Mesenchymal stem cell (in vitro differentiated cells and primary cell): ENCODE measurements around the gene KLF15.
A peak's percentile ranks its signal among the peaks of the same experiment; 100 is the strongest.

Source experiments
- DNase-seq: peaks from one replicate; pipeline ENCODE4 v3.0.0-alpha.2; 2013
- H2AFZ ChIP-seq: one replicate; pipeline ENCODE4 v1.6.1; 2013; ENCODE audit warnings: low read depth, mild to moderate bottlenecking, control low read depth, inconsistent platforms, low read length, moderate library complexity
- H2AK5ac ChIP-seq: 2 replicates; pipeline ENCODE4 v1.6.1; 2013; ENCODE audit warnings: low read length, moderate library complexity, mild to moderate bottlenecking, inconsistent platforms; ENCODE audit not compliant: severe bottlenecking
- H2BK120ac ChIP-seq: one replicate; pipeline ENCODE4 v1.6.1; 2013; ENCODE audit warnings: low read depth, mild to moderate bottlenecking, inconsistent platforms, low read length, moderate library complexity
- H2BK12ac ChIP-seq, 2 experiments: one replicate each; pipeline ENCODE4 v1.6.1; 2013; ENCODE audit warnings: inconsistent platforms in 2 of 2, low read length in 2 of 2, mild to moderate bottlenecking in 2 of 2, moderate library complexity in 2 of 2, control low read depth in 1 of 2
- H2BK15ac ChIP-seq: one replicate; pipeline ENCODE4 v1.6.1; 2013; ENCODE audit warnings: mild to moderate bottlenecking, low read depth, inconsistent platforms; ENCODE audit not compliant: poor library complexity, severe bottlenecking
- H2BK5ac ChIP-seq: 2 replicates; pipeline ENCODE4 v1.6.1; 2013; ENCODE audit warnings: low read depth, mild to moderate bottlenecking, low read length, control low read depth, inconsistent platforms; ENCODE audit not compliant: poor library complexity, severe bottlenecking
- H3K14ac ChIP-seq, 2 experiments: one replicate each; pipeline ENCODE4 v1.6.1; 2013; ENCODE audit warnings: inconsistent platforms in 2 of 2, low read length in 2 of 2, control low read depth in 1 of 2, mild to moderate bottlenecking in 1 of 2, moderate library complexity in 1 of 2
- H3K18ac ChIP-seq, 2 experiments: one replicate each; pipeline ENCODE4 v1.6.1; 2013; ENCODE audit warnings: inconsistent platforms in 2 of 2, low read length in 2 of 2, control low read depth in 1 of 2, low read depth in 1 of 2, mild to moderate bottlenecking in 1 of 2
- H3K23ac ChIP-seq, 2 experiments: one replicate each; pipeline ENCODE4 v1.6.1; 2013; ENCODE audit warnings: inconsistent platforms in 2 of 2, low read length in 2 of 2, mild to moderate bottlenecking in 2 of 2, moderate library complexity in 2 of 2, control low read depth in 1 of 2
- H3K27ac ChIP-seq: 2 replicates; pipeline ENCODE4 v1.5.1; 2013; ENCODE audit warnings: mild to moderate bottlenecking, moderate library complexity, low read length, control low read depth, inconsistent platforms; ENCODE audit not compliant: poor library complexity, severe bottlenecking
- H3K27me3 ChIP-seq, 2 experiments: 2 replicates each; pipeline versions ENCODE4 v1.6.1 to v1.7.0; 2013; ENCODE audit warnings: low read length in 2 of 2, mild to moderate bottlenecking in 2 of 2, moderate library complexity in 2 of 2, control low read depth in 1 of 2, inconsistent platforms in 1 of 2; ENCODE audit not compliant: control insufficient read depth in 1 of 2, insufficient read depth in 1 of 2
- H3K36me3 ChIP-seq, 2 experiments: 2 replicates each; pipeline versions ENCODE4 v1.6.1 to v1.7.0; 2013; ENCODE audit warnings: low read length in 2 of 2, control low read depth in 1 of 2, inconsistent platforms in 1 of 2, low read depth in 1 of 2, mild to moderate bottlenecking in 1 of 2; ENCODE audit not compliant: insufficient read depth in 2 of 2, control insufficient read depth in 1 of 2
- H3K4ac ChIP-seq, 2 experiments: one replicate each; pipeline ENCODE4 v1.6.1; 2013; ENCODE audit warnings: inconsistent platforms in 2 of 2, low read length in 2 of 2, mild to moderate bottlenecking in 2 of 2, moderate library complexity in 2 of 2, control low read depth in 1 of 2, low read depth in 1 of 2
- H3K4me1 ChIP-seq: 2 replicates; pipeline ENCODE4 v1.6.1; 2013; ENCODE audit warnings: low read depth, low read length, control low read depth; ENCODE audit not compliant: control insufficient read depth, insufficient read depth
- H3K4me2 ChIP-seq: 2 replicates; pipeline ENCODE4 v1.6.1; 2013; ENCODE audit warnings: low read length, mild to moderate bottlenecking, inconsistent platforms; ENCODE audit not compliant: poor library complexity, severe bottlenecking
- H3K4me3 ChIP-seq, 2 experiments: 2 replicates each; pipeline versions ENCODE4 v1.5.1 to v1.7.0; 2013; ENCODE audit warnings: low read length in 2 of 2, mild to moderate bottlenecking in 2 of 2, control low read depth in 1 of 2, low read depth in 1 of 2; ENCODE audit not compliant: insufficient read depth in 1 of 2
- H3K79me1 ChIP-seq: replicated peaks from 2 replicates; pipeline ENCODE4 v1.6.1; 2013; ENCODE audit warnings: mild to moderate bottlenecking, control low read depth, low read length, inconsistent platforms; ENCODE audit not compliant: poor library complexity, severe bottlenecking
- H3K9ac ChIP-seq: 2 replicates; pipeline ENCODE4 v1.7.0; 2013; ENCODE audit warnings: mild to moderate bottlenecking, low read length, moderate library complexity
- H3K9me3 ChIP-seq: 2 replicates; pipeline ENCODE4 v1.7.0; 2013; ENCODE audit warnings: mild to moderate bottlenecking, low read length; ENCODE audit not compliant: control insufficient read depth
- H4K8ac ChIP-seq: one replicate; pipeline ENCODE4 v1.6.1; 2013; ENCODE audit warnings: inconsistent platforms, mild to moderate bottlenecking, low read length, moderate library complexity
- H4K91ac ChIP-seq: one replicate; pipeline ENCODE4 v1.6.1; 2013; ENCODE audit warnings: mild to moderate bottlenecking, low read length, inconsistent platforms
- WGBS: methylation state at CpG from one replicate; pipeline ENCODE4 v1.1.7; 2013; ENCODE audit warnings: mixed read lengths; 5-methylcytosine and 5-hydroxymethylcytosine counted together

KLF15 gene

GRCh38 chr3:126360714-126361060, 3.5 kb upstream of the KLF15 start:
- H3K9ac ChIP-seq, result no peak overlapping the region
- no peak overlapping the region for H4K91ac ChIP-seq
- no peak for DNase-seq
- H3K4ac ChIP-seq, result no peak overlapping the region
- no peaks in the 10 kb centered on the region for H3K36me3 ChIP-seq
- H2BK5ac ChIP-seq, result no peak overlapping the region
- H2BK15ac ChIP-seq, result no peak overlapping the region
- H3K18ac ChIP-seq, result no peak overlapping the region
- H3K23ac ChIP-seq, result no peak overlapping the region
- H3K9me3 ChIP-seq, result peaks cover 10% of the 10 kb centered on the region
- H3K14ac ChIP-seq, result no peak overlapping the region
- no peak overlapping the region for H3K27ac ChIP-seq
- H4K8ac ChIP-seq, result no peak overlapping the region
- H3K4me1 ChIP-seq, result peaks cover 23% of the 10 kb centered on the region
- no peak overlapping the region for H3K4me3 ChIP-seq
- no peak overlapping the region for H2AFZ ChIP-seq
- no peak overlapping the region for H2AK5ac ChIP-seq
- H2BK12ac ChIP-seq, result no peak overlapping the region
- H2BK120ac ChIP-seq, result no peak overlapping the region
- H3K79me1 ChIP-seq, result no peaks in the 10 kb centered on the region
- no peak overlapping the region for H3K4me2 ChIP-seq
- WGBS, result 74% methylated on average over 3 of the region's 3 CpGs
- H3K27me3 ChIP-seq, result peaks cover 66 to 67% of the 10 kb centered on the region in 2 experiments

- no peak overlapping the region for H3K9ac ChIP-seq
- no peak overlapping the region for H2BK120ac ChIP-seq
- H2BK12ac ChIP-seq, result no peak overlapping the region
- H3K4me1 ChIP-seq, result peaks cover 24% of the 10 kb centered on the region
- H2AK5ac ChIP-seq, result no peak overlapping the region
- no peak overlapping the region for H3K18ac ChIP-seq
- no peak overlapping the region for H2AFZ ChIP-seq
- H3K4ac ChIP-seq, result no peak overlapping the region
- no peak overlapping the region for H3K27ac ChIP-seq
- H3K9me3 ChIP-seq, result peaks cover 10% of the 10 kb centered on the region
- no peaks in the 10 kb centered on the region for H3K79me1 ChIP-seq
- H3K36me3 ChIP-seq, result no peaks in the 10 kb centered on the region
- H3K27me3 ChIP-seq, result peaks cover 62 to 68% of the 10 kb centered on the region in 2 experiments
- H4K8ac ChIP-seq, result no peak overlapping the region
- no peak overlapping the region for H2BK15ac ChIP-seq
- H3K14ac ChIP-seq, result no peak overlapping the region
- H2BK5ac ChIP-seq, result no peak overlapping the region
- DNase-seq, result no peak
- WGBS, result 59% methylated on average over 3 of the region's 3 CpGs
- no peak overlapping the region for H3K4me2 ChIP-seq
- no peak overlapping the region for H3K23ac ChIP-seq
- H4K91ac ChIP-seq, result no peak overlapping the region
- H3K4me3 ChIP-seq, result no peak overlapping the region
Measured at GRCh38 chr3:126360046-126360713, 3.0 kb upstream of the KLF15 start.

GRCh38 chr3:126358816-126359181, 1.6 kb upstream of the KLF15 start:
- no peak overlapping the region for H4K91ac ChIP-seq
- no peak for DNase-seq
- no peak overlapping the region for H3K27ac ChIP-seq

GRCh38 chr3:126358038-126358815, 1.0 kb upstream of the KLF15 start:
- H3K4me2 ChIP-seq, result peak overlapping the region; percentile 98
- H3K4me1 ChIP-seq, result peaks cover 24% of the 10 kb centered on the region
- no peak overlapping the region for H2BK120ac ChIP-seq
- WGBS, result 11% methylated on average over 8 of the region's 11 CpGs
- no peak overlapping the region for H4K8ac ChIP-seq
- H2BK15ac ChIP-seq, result no peak overlapping the region
- H3K27ac ChIP-seq, result no peak overlapping the region
- H3K36me3 ChIP-seq, result no peaks in the 10 kb centered on the region
- H3K4ac ChIP-seq, result no peak overlapping the region
- H2AFZ ChIP-seq, result no peak overlapping the region
- no peak overlapping the region for H3K14ac ChIP-seq
- H2AK5ac ChIP-seq, result no peak overlapping the region
- DNase-seq, result peak; percentile 17
- no peak overlapping the region for H3K9ac ChIP-seq
- H2BK12ac ChIP-seq, result no peak overlapping the region
- no peak overlapping the region for H3K23ac ChIP-seq
- H4K91ac ChIP-seq, result no peak overlapping the region
- peaks cover 54 to 68% of the 10 kb centered on the region in 2 experiments for H3K27me3 ChIP-seq
- H3K9me3 ChIP-seq, result peaks cover 10% of the 10 kb centered on the region
- H3K79me1 ChIP-seq, result no peaks in the 10 kb centered on the region
- H2BK5ac ChIP-seq, result no peak overlapping the region
- peak overlapping the region in 1 of 2 experiments; percentile 84 for H3K4me3 ChIP-seq
- H3K18ac ChIP-seq, result no peak overlapping the region

More at GRCh38 chr3:126358816-126359181, 1.6 kb upstream of the KLF15 start:
- H3K4me3 ChIP-seq, result no peak overlapping the region
- no peak overlapping the region for H2AK5ac ChIP-seq
- H2BK120ac ChIP-seq, result no peak overlapping the region
- no peak overlapping the region for H3K4ac ChIP-seq
- H4K8ac ChIP-seq, result no peak overlapping the region
- H3K18ac ChIP-seq, result no peak overlapping the region
- H3K4me2 ChIP-seq, result no peak overlapping the region
- H2BK15ac ChIP-seq, result no peak overlapping the region
- peaks cover 10% of the 10 kb centered on the region for H3K9me3 ChIP-seq
- no peak overlapping the region for H2BK5ac ChIP-seq
- peaks cover 24% of the 10 kb centered on the region for H3K4me1 ChIP-seq
- WGBS, result 64% methylated on average over 3 of the region's 3 CpGs
- H3K27me3 ChIP-seq, result peaks cover 59 to 72% of the 10 kb centered on the region in 2 experiments
- H3K9ac ChIP-seq, result no peak overlapping the region
- H3K79me1 ChIP-seq, result no peaks in the 10 kb centered on the region
- no peak overlapping the region for H3K14ac ChIP-seq
- H2AFZ ChIP-seq, result no peak overlapping the region
- no peak overlapping the region for H2BK12ac ChIP-seq
- H3K36me3 ChIP-seq, result no peaks in the 10 kb centered on the region
- no peak overlapping the region for H3K23ac ChIP-seq
